ENCODE measurements around the gene DNAH11. TPM values are rescaled to one million over a fixed set of nuclear protein-coding genes. Genes with fewer than 3 reads are reported as not detected.
A peak's percentile ranks its signal among the peaks of the same experiment; 100 is the strongest.

Gene DNAH11
- total RNA-seq, 1 experiment from 2014 or later: 0.54 TPM

GRCh38 chr7:21912305-21912704 lies 369.5 kb downstream of the DNAH11 start:
- Histone ChIP-seq H3K4me3 (ENCODE audit: low read depth, low read length, poor library complexity, severe bottlenecking) (no peak overlapping the region), H3K4me1 (ENCODE audit: insufficient read depth, low read length, poor library complexity, severe bottlenecking) (peaks cover 29% of the 10 kb centered on the region), H3K9me3 (ENCODE audit: low read depth, low read length, poor library complexity, severe bottlenecking) (no peaks in the 10 kb centered on the region), H3K36me3 (ENCODE audit: insufficient read depth, low read length, poor library complexity, severe bottlenecking) (peaks cover 13% of the 10 kb centered on the region), H3K27ac (ENCODE audit: low read depth, low read length, poor library complexity, severe bottlenecking) (peak overlapping the region; percentile 59), H3K27me3 (replicated peaks; ENCODE audit: insufficient read depth, low read depth, low read length, poor library complexity) (peaks cover 13% of the 10 kb centered on the region)
- ChIA-PET CTCF (interaction anchor here (1.1 kb wide), 1 partner anchor 145 kb away, joined by 5 read pairs; no protein-coding TSS in a partner anchor), POLR2A (ENCODE audit: low non-redundant PET) (no interaction called here)
- BruUV-seq (replicated peaks): no TSS peak
- intact Hi-C loops (cut with micrococcal nuclease; ENCODE audit: unreplicated experiment): loop anchor here (2.0 to 5.0 kb wide), 3 partner anchors 32 to 140 kb away; partner anchors contain the start of gene CDCA7L
- peak; percentile 53 for DNase-seq (ENCODE audit: low spot score)
- no peak for TF ChIP-seq CTCF (conservative IDR thresholded peaks at IDR 0.05; ENCODE audit: low read depth, low read length)
- no peak for TF ChIP-seq EZH2 (IDR thresholded peaks at IDR 0.05; ENCODE audit: borderline replicate concordance, low read depth, low read length, poor library complexity, severe bottlenecking)

GRCh38 chr7:21912931-21913780 lies 370.3 kb downstream of the DNAH11 start:
- intact Hi-C loops (cut with micrococcal nuclease; ENCODE audit: unreplicated experiment): loop anchor here (2.0 to 5.0 kb wide), 3 partner anchors 32 to 141 kb away; partner anchors contain the start of gene CDCA7L
- CTCF ChIA-PET: no interaction called here

GRCh38 chr7:21914671-21915070 lies 371.8 kb downstream of the DNAH11 start:
- ChIA-PET CTCF (no interaction called here), POLR2A (ENCODE audit: low non-redundant PET) (no interaction called here)
- intact Hi-C loops (cut with micrococcal nuclease; ENCODE audit: unreplicated experiment): loop anchor here (5.0 kb wide), 2 partner anchors 47 to 142 kb away; no protein-coding TSS in a partner anchor
- Histone ChIP-seq H3K9me3 (ENCODE audit: low read depth, low read length, poor library complexity, severe bottlenecking) (no peaks in the 10 kb centered on the region), H3K4me3 (ENCODE audit: low read depth, low read length, poor library complexity, severe bottlenecking) (no peak overlapping the region), H3K27me3 (replicated peaks; ENCODE audit: insufficient read depth, low read depth, low read length, poor library complexity) (peaks cover 7% of the 10 kb centered on the region), H3K4me1 (ENCODE audit: insufficient read depth, low read length, poor library complexity, severe bottlenecking) (peaks cover 29% of the 10 kb centered on the region), H3K27ac (ENCODE audit: low read depth, low read length, poor library complexity, severe bottlenecking) (no peak overlapping the region), H3K36me3 (ENCODE audit: insufficient read depth, low read length, poor library complexity, severe bottlenecking) (no peaks in the 10 kb centered on the region)
- no peak for DNase-seq (ENCODE audit: low spot score)
- BruUV-seq (replicated peaks): no TSS peak
- TF ChIP-seq CTCF (conservative IDR thresholded peaks at IDR 0.05; ENCODE audit: low read depth, low read length): no peak
- TF ChIP-seq EZH2 (IDR thresholded peaks at IDR 0.05; ENCODE audit: borderline replicate concordance, low read depth, low read length, poor library complexity, severe bottlenecking): no peak

More at GRCh38 chr7:21912931-21913780, 370.3 kb downstream of the DNAH11 start:
- peaks cover 13% of the 10 kb centered on the region for H3K27me3 ChIP-seq (replicated peaks; ENCODE audit: insufficient read depth, low read depth, low read length, poor library complexity)
- no peaks in the 10 kb centered on the region for H3K9me3 ChIP-seq (ENCODE audit: low read depth, low read length, poor library complexity, severe bottlenecking)
- no TSS peak for BruUV-seq (replicated peaks)
- peak; percentile 38 for DNase-seq (ENCODE audit: low spot score)
- H3K27ac ChIP-seq (ENCODE audit: low read depth, low read length, poor library complexity, severe bottlenecking): peak overlapping the region; percentile 59
- no peak overlapping the region for H3K4me3 ChIP-seq (ENCODE audit: low read depth, low read length, poor library complexity, severe bottlenecking)
- peaks cover 4% of the 10 kb centered on the region for H3K36me3 ChIP-seq (ENCODE audit: insufficient read depth, low read length, poor library complexity, severe bottlenecking)
- POLR2A ChIA-PET (ENCODE audit: low non-redundant PET): no interaction called here
- H3K4me1 ChIP-seq (ENCODE audit: insufficient read depth, low read length, poor library complexity, severe bottlenecking): peaks cover 29% of the 10 kb centered on the region
- TF ChIP-seq EZH2 (IDR thresholded peaks at IDR 0.05; ENCODE audit: borderline replicate concordance, low read depth, low read length, poor library complexity, severe bottlenecking) (no peak), CTCF (conservative IDR thresholded peaks at IDR 0.05; ENCODE audit: low read depth, low read length) (no peak)
